K562 (cell line): ENCODE measurements around the gene NPEPPS. TPM values are rescaled to one million over a fixed set of nuclear protein-coding genes. Genes with fewer than 3 reads are reported as not detected.
A peak's percentile ranks its signal among the peaks of the same experiment; 100 is the strongest.

ENCODE experiments used
- BDP1 ChIP-seq: IDR thresholded peaks from 3 replicates; pipeline ENCODE4 v1.6.1; 2011; ENCODE audit not compliant: insufficient read length, insufficient read depth
- CBX3 ChIP-seq, 2 experiments: IDR thresholded peaks; 1 replicate in 1 of 2; 2 replicates in 1 of 2; pipeline ENCODE4 v1.6.1; 2012; ENCODE audit warnings: inconsistent platforms in 2 of 2, low read length in 2 of 2, borderline replicate concordance in 1 of 2, control low read depth in 1 of 2
- ELK1 ChIP-seq: sonication (generic); formaldehyde crosslinking; IDR thresholded peaks from 2 replicates; pipeline ENCODE4 v1.8.1; 2022; ENCODE audit warnings: missing genetic modification reagents
- HMBOX1 ChIP-seq: sonication (generic); IDR thresholded peaks from 2 replicates; pipeline ENCODE4 v1.6.1; 2016
- ID3 ChIP-seq, 2 experiments: fragments of 250-450 bp in 1 of 2; fragments of 450-650 bp in 1 of 2; sonication (Bioruptor Pico) in 1 of 2; IDR thresholded peaks; 2 replicates each; pipeline versions ENCODE4 v1.6.1 to v1.8.0; 2016 to 2021; ENCODE audit warnings: mild to moderate bottlenecking in 2 of 2, moderate library complexity in 2 of 2, missing compliant biosample characterization in 1 of 2, missing genetic modification characterization in 1 of 2
- SRSF1 ChIP-seq: fragments of 200-400 bp; formaldehyde crosslinking; IDR thresholded peaks from 2 replicates; pipeline ENCODE4 v1.6.1; 2017; ENCODE audit warnings: mild to moderate bottlenecking, low read depth, low read length, moderate library complexity
- TRIM28 ChIP-seq: fragments of 450-650 bp; IDR thresholded peaks from 2 replicates; pipeline ENCODE4 v1.6.1; 2017
- VEZF1 ChIP-seq: fragments of 200-800 bp; sonication (Bioruptor generic); IDR thresholded peaks from 2 replicates; pipeline ENCODE4 v1.6.1; 2017; ENCODE audit warnings: missing genetic modification characterization, missing compliant biosample characterization
- ZBTB11 ChIP-seq, 3 experiments: fragments of 200-800 bp in 1 of 3; fragments of 250-450 bp in 1 of 3; fragments of 450-650 bp in 1 of 3; sonication (Bioruptor Pico) in 1 of 3; sonication (Bioruptor generic) in 1 of 3; formaldehyde crosslinking in 1 of 3; IDR thresholded peaks; 2 replicates each; pipeline versions ENCODE4 v1.6.1 to v1.8.0; 2016 to 2022; ENCODE audit warnings: mild to moderate bottlenecking in 2 of 3, missing genetic modification characterization in 2 of 3, missing compliant biosample characterization in 1 of 3, moderate library complexity in 1 of 3
- ZNF592 ChIP-seq: fragments of 450-650 bp; IDR thresholded peaks from 2 replicates; pipeline ENCODE4 v1.6.1; 2017; ENCODE audit warnings: antibody characterized with exemption, mild to moderate bottlenecking
- ZNF764 ChIP-seq: fragments of 250-450 bp; sonication (Bioruptor Pico); IDR thresholded peaks from 2 replicates; pipeline ENCODE4 v1.4.0; 2020; ENCODE audit warnings: low read depth, mild to moderate bottlenecking, moderate library complexity
- polyA plus RNA-seq, 8 experiments: library from polyadenylated mRNA; depleted of rRNA in 4 of 8; stranded (reverse) in 5 of 8; unstranded in 3 of 8; fragments of >200 nt; fragmentation: Nextera tagmentation in 2 of 8; fragmentation: Illumina TruSeq in 1 of 8; extraction: Ambion mirVana in 2 of 8; extraction: Trizol in 1 of 8; gene quantifications; 2 replicates each; pipeline versions ENCODE4 v1.2.1 to v1.2.3, GENCODE V29; 2011 to 2014; ENCODE audit warnings: inconsistent platforms in 1 of 8, missing spikeins in 1 of 8
- total RNA-seq, 7 experiments: library from RNA; depleted of rRNA in 6 of 7; stranded (reverse); fragments of >200 nt in 6 of 7; fragmentation: Illumina TruSeq in 2 of 7; extraction: Trizol in 2 of 7; gene quantifications; 2 replicates each; pipeline versions ENCODE4 v1.2.1 to v1.2.3, GENCODE V29; 2011 to 2021; ENCODE audit warnings: low replicate concordance in 1 of 7

Gene NPEPPS
- total and polyA plus RNA-seq, 9 of the 15 experiments (the other 6 are each of a cell fraction or from before 2014, with no cell fraction given) = 21.4 to 108 (median 46.0) TPM

GRCh38 chr17:47650525-47651522, 119.9 kb downstream of the NPEPPS start (continued):
- TF ChIP-seq ZBTB11 (CRISPR knock-in tag; IDR thresholded peaks at IDR 0.05) (no peak), TRIM28 (no peak), BDP1 (no peak), SRSF1 (no peak), VEZF1 (CRISPR knock-in tag) (peak; percentile 94), ELK1 (CRISPR knock-in tag) (no peak), ZNF764 (CRISPR knock-in tag) (no peak), CBX3 (IDR thresholded peaks at IDR 0.05; ENCODE audit: borderline replicate concordance in 1 of 2, low read length in 2 of 2) (no peak), ZNF592 (no peak), HMBOX1 (no peak), ID3 (CRISPR knock-in tag; IDR thresholded peaks at IDR 0.05) (no peak), ID3 (tag; IDR thresholded peaks at IDR 0.05) (no peak)
